ENCODE data around the gene FZD2.

The FZD2 gene

GRCh38 chr17:44610331-44610730, 53.0 kb downstream of the FZD2 start:
- DNase-seq = no peak

Measured in femur (tissue), 1 donor.